Uterus (tissue), 2 donors: ENCODE data around the gene DUSP8.

Experiments
- POLR2A ChIP-seq, 2 donors: fragments of 450-650 bp; IDR thresholded peaks; one replicate each; pipeline ENCODE4 v1.6.1; 2016; ENCODE audit warnings: antibody characterized with exemption in 2 of 2, mild to moderate bottlenecking in 1 of 2, moderate library complexity in 1 of 2
- TF ChIP-seq, protein P1 (sequence below), 4 experiments: fragments of 200-600 bp in 2 of 4; fragments of 450-650 bp in 2 of 4; sonication (generic) in 2 of 4; IDR thresholded peaks; one replicate each; pipeline ENCODE4 v1.5.1; 2016 to 2019; ENCODE audit warnings: antibody characterized with exemption in 4 of 4, mild to moderate bottlenecking in 2 of 4, moderate library complexity in 1 of 4

DNA sequence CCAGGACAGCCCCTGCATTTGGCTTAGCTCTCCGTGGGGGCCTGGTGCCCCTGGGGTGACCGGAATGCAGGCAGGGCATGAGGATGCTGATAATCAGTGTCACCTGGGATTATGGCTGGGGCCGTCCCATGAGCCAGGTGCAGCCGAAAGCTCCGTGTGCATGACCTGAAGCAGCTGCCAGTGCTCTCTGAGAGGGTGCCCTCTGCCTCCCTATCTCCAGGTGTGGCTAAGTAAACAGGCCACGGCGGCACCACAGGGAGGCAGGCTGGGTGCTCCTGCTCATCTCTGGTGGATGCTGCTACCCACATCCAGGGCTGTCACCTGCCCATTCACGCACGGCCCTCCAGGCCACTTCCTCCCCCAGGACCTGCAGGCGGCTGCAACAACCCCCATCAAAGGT is 29.8 kb downstream of the DUSP8 start:
- TF ChIP-seq, protein P1, sequence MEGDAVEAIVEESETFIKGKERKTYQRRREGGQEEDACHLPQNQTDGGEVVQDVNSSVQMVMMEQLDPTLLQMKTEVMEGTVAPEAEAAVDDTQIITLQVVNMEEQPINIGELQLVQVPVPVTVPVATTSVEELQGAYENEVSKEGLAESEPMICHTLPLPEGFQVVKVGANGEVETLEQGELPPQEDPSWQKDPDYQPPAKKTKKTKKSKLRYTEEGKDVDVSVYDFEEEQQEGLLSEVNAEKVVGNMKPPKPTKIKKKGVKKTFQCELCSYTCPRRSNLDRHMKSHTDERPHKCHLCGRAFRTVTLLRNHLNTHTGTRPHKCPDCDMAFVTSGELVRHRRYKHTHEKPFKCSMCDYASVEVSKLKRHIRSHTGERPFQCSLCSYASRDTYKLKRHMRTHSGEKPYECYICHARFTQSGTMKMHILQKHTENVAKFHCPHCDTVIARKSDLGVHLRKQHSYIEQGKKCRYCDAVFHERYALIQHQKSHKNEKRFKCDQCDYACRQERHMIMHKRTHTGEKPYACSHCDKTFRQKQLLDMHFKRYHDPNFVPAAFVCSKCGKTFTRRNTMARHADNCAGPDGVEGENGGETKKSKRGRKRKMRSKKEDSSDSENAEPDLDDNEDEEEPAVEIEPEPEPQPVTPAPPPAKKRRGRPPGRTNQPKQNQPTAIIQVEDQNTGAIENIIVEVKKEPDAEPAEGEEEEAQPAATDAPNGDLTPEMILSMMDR (IDR thresholded peaks at IDR 0.05) = no peak
- no peak for TF ChIP-seq POLR2A (IDR thresholded peaks at IDR 0.05)
